Parathyroid adenoma (tissue), 2 donors: ENCODE data around the gene ZNF469.

ENCODE experiments used
- H2AFZ ChIP-seq: fragments of 300-600 bp; sonication (generic); one replicate; pipeline ENCODE4 v1.7.0; 2017; ENCODE audit warnings: antibody characterized with exemption, mild to moderate bottlenecking
- H3K27ac ChIP-seq: fragments of 300-600 bp; sonication (generic); one replicate; pipeline ENCODE4 v1.7.0; 2017
- H3K27me3 ChIP-seq: fragments of 300-600 bp; sonication (generic); one replicate; pipeline ENCODE4 v1.7.0; 2017; ENCODE audit warnings: low read length; ENCODE audit not compliant: control insufficient read depth, insufficient read depth
- H3K36me3 ChIP-seq: fragments of 300-600 bp; sonication (generic); one replicate; pipeline ENCODE4 v1.7.0; 2017; ENCODE audit warnings: low read length; ENCODE audit not compliant: control insufficient read depth, insufficient read depth
- H3K4me1 ChIP-seq: fragments of 300-600 bp; sonication (generic); one replicate; pipeline ENCODE4 v1.7.0; 2017; ENCODE audit warnings: control low read depth
- H3K4me2 ChIP-seq: fragments of 300-600 bp; sonication (generic); one replicate; pipeline ENCODE4 v1.7.0; 2017; ENCODE audit warnings: low read length
- H3K4me3 ChIP-seq: fragments of 300-600 bp; sonication (generic); one replicate; pipeline ENCODE4 v1.7.0; 2017; ENCODE audit warnings: low read depth, low read length
- H3K79me2 ChIP-seq: fragments of 300-600 bp; sonication (generic); one replicate; pipeline ENCODE4 v1.7.0; 2017; ENCODE audit warnings: control low read depth
- H3K9ac ChIP-seq: fragments of 300-600 bp; sonication (generic); one replicate; pipeline ENCODE4 v1.7.0; 2017; ENCODE audit warnings: mild to moderate bottlenecking
- H3K9me3 ChIP-seq: fragments of 300-600 bp; sonication (generic); one replicate; pipeline ENCODE4 v1.7.0; 2017; ENCODE audit warnings: low read length; ENCODE audit not compliant: control insufficient read depth
- CTCF ChIP-seq: fragments of 300-600 bp; sonication (generic); IDR thresholded peaks from one replicate; pipeline ENCODE4 v1.7.0; 2017; ENCODE audit warnings: antibody characterized with exemption, mild to moderate bottlenecking
- donor health status: primary hyperparathyroidism.

The ZNF469 gene

GRCh38 chr16:88337538-88337937 lies 45.2 kb upstream of the ZNF469 start:
- Histone ChIP-seq H3K27ac (no peak overlapping the region), H3K36me3 (no peaks in the 10 kb centered on the region), H3K27me3 (no peaks in the 10 kb centered on the region), H3K4me2 (no peak overlapping the region), H2AFZ (no peak overlapping the region), H3K4me3 (no peak overlapping the region), H3K4me1 (no peaks in the 10 kb centered on the region), H3K79me2 (no peaks in the 10 kb centered on the region), H3K9ac (no peak overlapping the region), H3K9me3 (no peaks in the 10 kb centered on the region)
- TF ChIP-seq CTCF: no peak

GRCh38 chr16:88338111-88338510 lies 44.6 kb upstream of the ZNF469 start:
- no peaks in the 10 kb centered on the region for H3K4me1 ChIP-seq
- no peak for TF ChIP-seq CTCF
- H3K4me2 ChIP-seq: no peak overlapping the region
- H3K9me3 ChIP-seq: no peaks in the 10 kb centered on the region
- H3K79me2 ChIP-seq: no peaks in the 10 kb centered on the region
- no peaks in the 10 kb centered on the region for H3K36me3 ChIP-seq
- no peak overlapping the region for H2AFZ ChIP-seq
- no peak overlapping the region for H3K4me3 ChIP-seq
- H3K27me3 ChIP-seq: no peaks in the 10 kb centered on the region
- H3K27ac ChIP-seq: no peak overlapping the region
- H3K9ac ChIP-seq: no peak overlapping the region

- H2AFZ ChIP-seq: no peak overlapping the region
- H3K9me3 ChIP-seq: no peaks in the 10 kb centered on the region
- TF ChIP-seq CTCF: no peak
- no peaks in the 10 kb centered on the region for H3K4me1 ChIP-seq
- H3K27ac ChIP-seq: no peak overlapping the region
- H3K27me3 ChIP-seq: no peaks in the 10 kb centered on the region
- H3K4me2 ChIP-seq: no peak overlapping the region
- H3K4me3 ChIP-seq: no peak overlapping the region
- no peaks in the 10 kb centered on the region for H3K79me2 ChIP-seq
- no peak overlapping the region for H3K9ac ChIP-seq
- no peaks in the 10 kb centered on the region for H3K36me3 ChIP-seq
Observed at GRCh38 chr16:88338896-88339295, 43.9 kb upstream of the ZNF469 start.

GRCh38 chr16:88339930-88340754 lies 42.6 kb upstream of the ZNF469 start:
- H3K79me2 ChIP-seq: no peaks in the 10 kb centered on the region
- no peak for TF ChIP-seq CTCF
- no peak overlapping the region for H2AFZ ChIP-seq
- no peaks in the 10 kb centered on the region for H3K27me3 ChIP-seq
- H3K36me3 ChIP-seq: no peaks in the 10 kb centered on the region
- no peaks in the 10 kb centered on the region for H3K9me3 ChIP-seq
- H3K9ac ChIP-seq: no peak overlapping the region
- H3K4me3 ChIP-seq: no peak overlapping the region
- no peak overlapping the region for H3K27ac ChIP-seq
- H3K4me2 ChIP-seq: no peak overlapping the region
- no peaks in the 10 kb centered on the region for H3K4me1 ChIP-seq

- Histone ChIP-seq H3K79me2 (no peaks in the 10 kb centered on the region), H3K27ac (no peak overlapping the region), H3K4me3 (no peak overlapping the region), H3K9me3 (no peaks in the 10 kb centered on the region), H3K9ac (no peak overlapping the region), H2AFZ (no peak overlapping the region), H3K27me3 (no peaks in the 10 kb centered on the region), H3K4me1 (no peaks in the 10 kb centered on the region), H3K4me2 (no peak overlapping the region), H3K36me3 (no peaks in the 10 kb centered on the region)
- TF ChIP-seq CTCF: no peak
Observed at GRCh38 chr16:88340755-88341150, 42.0 kb upstream of the ZNF469 start.
